ENCODE measurements around the gene NUDT1. TPM values are rescaled to one million over a fixed set of nuclear protein-coding genes. Genes with fewer than 3 reads are reported as not detected.

NUDT1 gene
- total RNA-seq, 1 donor from 2014 or later = 21.0 TPM

DNA sequence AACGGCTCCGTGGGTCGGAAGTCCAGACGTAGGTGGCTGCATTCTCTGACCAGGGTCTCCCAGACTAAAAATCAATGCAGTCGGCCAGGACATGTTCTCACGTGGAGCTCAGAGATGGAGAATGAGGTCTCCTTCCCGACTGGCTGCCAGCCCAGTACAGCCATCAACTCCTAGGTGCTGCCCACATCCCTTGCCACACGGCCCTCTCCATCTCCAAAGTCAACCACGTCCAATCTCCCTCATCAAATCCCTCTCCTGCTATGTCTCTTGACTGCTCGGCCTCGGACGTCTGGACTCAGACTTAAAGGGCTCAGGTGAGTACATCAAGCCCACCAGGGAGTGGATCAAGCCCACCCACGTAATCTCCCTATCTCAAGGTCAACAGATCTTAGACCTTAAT is 16.2 kb upstream of the NUDT1 start:
- no peak for TF ChIP-seq CTCF (IDR thresholded peaks at IDR 0.05; ENCODE audit: insufficient read depth, low read length, poor library complexity, severe bottlenecking)
- Histone ChIP-seq H3K27me3 (ENCODE audit: control insufficient read depth, insufficient read depth, low read length) (no peaks in the 10 kb centered on the region), H3K4me3 (ENCODE audit: low read depth, low read length) (no peak overlapping the region), H3K36me3 (ENCODE audit: control insufficient read depth, insufficient read depth, low read length) (no peaks in the 10 kb centered on the region)
- DNase-seq (ENCODE audit: low read depth) = no peak

DNA sequence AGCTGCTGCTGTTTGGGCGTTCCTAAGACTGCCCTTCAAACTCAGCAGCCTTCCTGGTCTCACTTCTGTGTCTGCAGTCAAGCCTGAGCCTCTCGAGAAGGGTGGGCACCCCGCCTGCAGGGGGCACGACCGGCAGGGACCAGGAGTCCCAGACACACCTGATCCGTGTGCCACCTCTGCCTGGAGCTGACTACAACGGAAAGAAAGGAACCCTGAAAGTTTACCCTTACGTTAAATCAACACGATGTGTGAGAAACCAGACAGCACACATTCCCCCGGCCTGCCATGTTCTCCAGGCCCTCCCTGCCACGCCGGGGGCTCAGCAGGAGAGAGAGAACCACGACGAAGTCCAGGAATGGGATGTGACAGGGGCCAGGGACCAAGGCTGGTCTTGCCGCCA is 14.3 kb upstream of the NUDT1 start:
- no peak for DNase-seq (ENCODE audit: low read depth)
- no peak overlapping the region for H3K4me3 ChIP-seq (ENCODE audit: low read depth, low read length)
- no peaks in the 10 kb centered on the region for H3K36me3 ChIP-seq (ENCODE audit: control insufficient read depth, insufficient read depth, low read length)
- H3K27me3 ChIP-seq (ENCODE audit: control insufficient read depth, insufficient read depth, low read length) = no peaks in the 10 kb centered on the region
- TF ChIP-seq CTCF (IDR thresholded peaks at IDR 0.05; ENCODE audit: insufficient read depth, low read length, poor library complexity, severe bottlenecking) = no peak

DNA sequence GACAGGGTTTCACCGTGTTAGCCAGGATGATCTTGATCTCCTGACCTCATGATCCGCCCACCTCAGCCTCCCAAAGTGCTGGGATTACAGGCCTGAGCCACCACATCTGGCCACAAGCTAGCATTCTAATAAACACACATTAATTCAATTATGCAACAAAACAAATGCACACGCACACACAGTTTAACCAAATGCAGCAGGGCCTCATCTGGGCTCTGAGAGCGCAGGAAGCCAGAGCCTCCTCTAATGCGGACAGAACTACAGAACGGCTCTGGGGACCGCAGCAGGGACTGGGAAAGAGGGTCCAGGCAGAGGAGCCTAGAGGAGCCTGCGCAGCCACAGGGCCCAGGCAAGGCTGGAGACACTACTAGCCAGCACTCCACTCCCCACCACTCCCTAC is 13.1 kb upstream of the NUDT1 start:
- no peak for DNase-seq (ENCODE audit: low read depth)
- no peaks in the 10 kb centered on the region for H3K36me3 ChIP-seq (ENCODE audit: control insufficient read depth, insufficient read depth, low read length)
- H3K4me3 ChIP-seq (ENCODE audit: low read depth, low read length) = no peak overlapping the region
- H3K27me3 ChIP-seq (ENCODE audit: control insufficient read depth, insufficient read depth, low read length) = no peaks in the 10 kb centered on the region
- TF ChIP-seq CTCF (IDR thresholded peaks at IDR 0.05; ENCODE audit: insufficient read depth, low read length, poor library complexity, severe bottlenecking) = no peak

GRCh38 chr7:2229467-2229866 is 12.6 kb upstream of the NUDT1 start:
- no peaks in the 10 kb centered on the region for H3K36me3 ChIP-seq (ENCODE audit: control insufficient read depth, insufficient read depth, low read length)

GRCh38 chr7:2230226-2230625 is 11.8 kb upstream of the NUDT1 start:
- no peak for DNase-seq (ENCODE audit: low read depth)
- H3K27me3 ChIP-seq (ENCODE audit: control insufficient read depth, insufficient read depth, low read length) = no peaks in the 10 kb centered on the region
- no peak for TF ChIP-seq CTCF (IDR thresholded peaks at IDR 0.05; ENCODE audit: insufficient read depth, low read length, poor library complexity, severe bottlenecking)
- H3K36me3 ChIP-seq (ENCODE audit: control insufficient read depth, insufficient read depth, low read length) = no peaks in the 10 kb centered on the region
- H3K4me3 ChIP-seq (ENCODE audit: low read depth, low read length) = no peak overlapping the region

More at GRCh38 chr7:2229467-2229866, 12.6 kb upstream of the NUDT1 start:
- Histone ChIP-seq H3K4me3 (ENCODE audit: low read depth, low read length) (no peak overlapping the region), H3K27me3 (ENCODE audit: control insufficient read depth, insufficient read depth, low read length) (no peaks in the 10 kb centered on the region)
- TF ChIP-seq CTCF (IDR thresholded peaks at IDR 0.05; ENCODE audit: insufficient read depth, low read length, poor library complexity, severe bottlenecking) = no peak
- DNase-seq (ENCODE audit: low read depth) = no peak

- Histone ChIP-seq H3K27me3 (ENCODE audit: control insufficient read depth, insufficient read depth, low read length) (no peaks in the 10 kb centered on the region), H3K36me3 (ENCODE audit: control insufficient read depth, insufficient read depth, low read length) (no peaks in the 10 kb centered on the region), H3K4me3 (ENCODE audit: low read depth, low read length) (no peak overlapping the region)
- DNase-seq (ENCODE audit: low read depth) = no peak
- no peak for TF ChIP-seq CTCF (IDR thresholded peaks at IDR 0.05; ENCODE audit: insufficient read depth, low read length, poor library complexity, severe bottlenecking)
Measured at GRCh38 chr7:2230882-2231281, 11.1 kb upstream of the NUDT1 start.
